HG03064 (cell line): Measurements from ENCODE around the gene RNF44.

Source experiments
- ATAC-seq: cut with Tn5 transposase; IDR thresholded peaks from one replicate; pipeline ENCODE4 v1.9.1; 2021; ENCODE audit warnings: low read depth; ENCODE audit not compliant: unreplicated experiment

Gene RNF44

GRCh38 chr5:176524987-176525386 lies 12.2 kb downstream of the RNF44 start:
- ATAC-seq, result no peak

- no peak for ATAC-seq
Observed at GRCh38 chr5:176524138-176524537, 13.1 kb downstream of the RNF44 start.

- ATAC-seq, result no peak
Observed at GRCh38 chr5:176521699-176522263, 15.4 kb downstream of the RNF44 start.

GRCh38 chr5:176521286-176521685 lies 15.9 kb downstream of the RNF44 start:
- no peak for ATAC-seq

- ATAC-seq, result no peak
Observed at GRCh38 chr5:176519810-176520720, 17.1 kb downstream of the RNF44 start.

GRCh38 chr5:176517053-176517661 lies 20.0 kb downstream of the RNF44 start:
- ATAC-seq, result no peak

GRCh38 chr5:176515396-176515795 lies 21.8 kb downstream of the RNF44 start:
- no peak for ATAC-seq

GRCh38 chr5:176514244-176514950 lies 22.8 kb downstream of the RNF44 start:
- ATAC-seq, result no peak

GRCh38 chr5:176513788-176514187 lies 23.4 kb downstream of the RNF44 start:
- ATAC-seq, result no peak

GRCh38 chr5:176508603-176509002 lies 28.6 kb downstream of the RNF44 start:
- no peak for ATAC-seq

GRCh38 chr5:176507911-176508310 lies 29.3 kb downstream of the RNF44 start:
- no peak for ATAC-seq

- no peak for ATAC-seq
Observed at GRCh38 chr5:176503496-176503895, 33.7 kb downstream of the RNF44 start.

- no peak for ATAC-seq
Observed at GRCh38 chr5:176501333-176501732, 35.9 kb downstream of the RNF44 start.

- no peak for ATAC-seq
Observed at GRCh38 chr5:176500511-176500910, 36.7 kb downstream of the RNF44 start.

- no peak for ATAC-seq
Observed at GRCh38 chr5:176499273-176499672, 37.9 kb downstream of the RNF44 start.

- ATAC-seq, result no peak
Observed at GRCh38 chr5:176497852-176498251, 39.4 kb downstream of the RNF44 start.

- no peak for ATAC-seq
Observed at GRCh38 chr5:176492431-176492830, 44.8 kb downstream of the RNF44 start.

- no peak for ATAC-seq
Observed at GRCh38 chr5:176491901-176492300, 45.3 kb downstream of the RNF44 start.

- ATAC-seq, result no peak
Observed at GRCh38 chr5:176491101-176491502, 46.1 kb downstream of the RNF44 start.

- ATAC-seq, result no peak
Observed at GRCh38 chr5:176490301-176490700, 46.9 kb downstream of the RNF44 start.

GRCh38 chr5:176489077-176489476 lies 48.1 kb downstream of the RNF44 start:
- no peak for ATAC-seq
